Activated CD8-positive, alpha-beta memory T cell treated with anti-CD3 and anti-CD28 coated beads, Interleukin-2, amount 50 U/mL, for 1 hour (primary cell): ENCODE results near the gene PURB.
"Not testable (repeated sequence)": the region's sequence is repeated elsewhere in the genome, so short reads cannot be mapped to it uniquely, and the experiment has no call there.

Source experiments
- DNase-seq: peaks from one replicate; pipeline ENCODE4 v3.0.0-alpha.2; 2020; ENCODE audit errors: extremely low read depth

Gene PURB

DNA sequence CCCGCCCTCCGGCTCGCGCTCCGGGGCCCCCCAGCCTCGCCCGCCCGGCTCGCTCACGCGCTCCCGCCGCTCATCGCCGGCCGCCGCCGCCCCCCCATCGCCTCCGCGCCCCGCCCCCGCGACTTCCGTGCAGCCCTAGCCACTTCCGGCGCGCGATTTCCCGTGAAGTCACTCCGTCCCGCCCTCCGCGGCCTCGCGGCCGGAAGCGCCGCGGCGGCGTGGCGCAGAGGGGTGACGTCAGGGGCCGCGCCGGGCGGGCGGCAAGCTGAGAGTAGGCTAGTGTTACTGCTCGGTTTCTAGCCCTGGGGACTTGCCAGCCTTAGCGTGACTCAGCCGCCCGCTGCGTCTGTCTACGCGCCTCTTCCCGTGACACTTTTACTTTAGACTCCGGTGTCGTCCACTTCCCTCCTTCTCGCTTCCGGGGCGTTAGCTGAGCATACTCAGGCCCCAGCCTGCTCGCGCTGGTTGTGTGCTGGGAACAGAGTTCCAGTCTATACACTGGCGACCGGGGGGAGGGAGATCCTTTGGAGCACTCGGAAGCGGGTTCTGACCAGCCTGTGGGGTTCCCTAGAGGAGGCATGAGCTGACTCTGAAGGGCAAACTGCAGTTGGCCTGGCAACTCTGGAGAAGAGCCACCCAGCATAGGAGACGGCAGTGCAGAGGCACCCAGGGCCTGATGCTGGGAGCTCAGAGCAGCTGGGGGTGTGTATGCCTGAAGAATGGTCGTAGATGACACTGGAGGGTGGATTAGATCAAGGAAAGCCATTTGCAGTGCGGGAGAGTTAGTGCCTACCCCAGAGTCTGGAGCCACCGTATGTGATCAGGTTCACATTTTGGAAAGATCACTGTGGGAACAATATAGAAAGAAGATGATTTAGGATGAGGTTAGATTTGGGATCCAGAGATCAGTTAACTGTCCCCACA is at the start of gene PURB:
PURB (minus strand) TSS at position 137 of the 924 bp plus-strand sequence. CDS start 182 bp downstream, outside the sequence.
- peak; percentile 93 for DNase-seq

- no peak for DNase-seq
Observed at GRCh38 chr7:44935016-44935415, 49.7 kb upstream of the PURB start.

- DNase-seq, result not testable (repeated sequence)
Observed at GRCh38 chr7:44934510-44934909, 49.2 kb upstream of the PURB start.

GRCh38 chr7:44930921-44931320 is 45.6 kb upstream of the PURB start:
- DNase-seq, result no peak

DNA sequence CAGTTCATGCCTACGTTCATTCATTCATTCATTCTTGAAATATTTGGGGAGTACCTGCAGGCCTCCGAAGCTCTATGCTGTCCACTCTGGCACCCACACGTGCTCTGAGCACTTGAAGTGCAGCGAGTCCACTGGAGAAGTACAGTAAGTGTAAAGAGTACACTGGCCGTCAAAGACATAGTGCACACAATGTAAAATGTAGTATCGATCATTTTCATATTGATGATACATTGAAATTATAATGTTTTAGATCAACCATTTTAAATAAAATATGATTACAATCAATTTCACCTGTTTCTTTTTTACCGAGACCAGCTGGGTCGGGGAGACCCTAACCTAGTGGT is 37.0 kb upstream of the PURB start:
- no peak for DNase-seq

DNA sequence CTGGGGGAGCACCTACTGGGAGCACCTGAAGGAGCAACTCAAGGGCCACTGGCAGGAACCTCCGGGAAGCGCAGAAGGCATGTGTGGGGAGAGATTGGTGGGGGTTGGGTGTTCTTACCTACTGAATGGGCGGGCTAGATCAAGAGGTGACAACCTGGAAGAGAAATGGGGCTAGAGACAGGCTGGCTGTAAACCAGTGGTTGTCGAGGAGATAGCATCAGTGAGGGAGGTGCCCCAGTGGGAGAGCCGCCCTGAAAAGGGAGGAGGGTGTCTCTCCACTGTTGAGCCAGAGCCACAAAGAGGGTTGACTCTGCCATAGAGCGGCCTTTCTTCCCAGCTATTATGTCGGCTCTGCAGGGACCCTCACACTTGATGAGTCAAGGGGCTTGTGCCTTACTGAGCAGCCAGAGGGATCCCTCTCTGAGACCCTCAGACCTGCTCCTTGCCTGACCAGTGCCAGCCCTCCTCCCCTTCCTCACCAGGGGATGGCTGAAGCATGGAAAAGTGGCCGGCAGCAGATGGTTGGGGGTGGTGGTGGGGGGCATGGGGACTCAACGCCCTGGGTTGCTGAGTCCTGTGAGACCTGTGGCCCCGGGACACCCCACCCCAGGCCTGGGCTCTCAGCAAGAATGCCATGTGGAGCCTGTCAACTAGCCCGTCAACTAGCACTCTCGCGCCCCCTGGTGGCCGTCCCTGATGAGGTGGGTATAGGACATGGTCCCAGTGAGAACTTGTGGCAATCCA is 36.4 kb upstream of the PURB start:
- peak; percentile 88 for DNase-seq

- no peak for DNase-seq
Observed at GRCh38 chr7:44920119-44920518, 34.8 kb upstream of the PURB start.

DNA sequence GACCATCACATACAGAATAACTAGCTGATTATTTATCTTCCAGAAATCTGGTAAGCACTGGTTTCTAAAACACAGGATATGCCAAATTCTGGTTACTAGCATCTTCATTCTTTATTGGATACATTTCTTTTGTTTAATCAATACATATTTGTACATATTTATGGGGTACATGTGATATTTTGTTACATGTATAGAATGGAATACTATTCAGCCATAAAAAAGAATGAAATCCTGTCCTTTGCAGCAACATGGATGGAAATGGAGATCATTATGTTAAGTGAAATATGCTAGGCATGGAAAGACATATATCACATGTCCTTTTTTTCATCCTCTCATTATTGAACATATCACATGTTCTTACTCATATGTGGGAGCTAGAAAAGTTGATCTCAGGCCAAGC is 32.7 kb upstream of the PURB start:
- DNase-seq, result no peak

- no peak for DNase-seq
Observed at GRCh38 chr7:44917465-44917864, 32.1 kb upstream of the PURB start.

DNA sequence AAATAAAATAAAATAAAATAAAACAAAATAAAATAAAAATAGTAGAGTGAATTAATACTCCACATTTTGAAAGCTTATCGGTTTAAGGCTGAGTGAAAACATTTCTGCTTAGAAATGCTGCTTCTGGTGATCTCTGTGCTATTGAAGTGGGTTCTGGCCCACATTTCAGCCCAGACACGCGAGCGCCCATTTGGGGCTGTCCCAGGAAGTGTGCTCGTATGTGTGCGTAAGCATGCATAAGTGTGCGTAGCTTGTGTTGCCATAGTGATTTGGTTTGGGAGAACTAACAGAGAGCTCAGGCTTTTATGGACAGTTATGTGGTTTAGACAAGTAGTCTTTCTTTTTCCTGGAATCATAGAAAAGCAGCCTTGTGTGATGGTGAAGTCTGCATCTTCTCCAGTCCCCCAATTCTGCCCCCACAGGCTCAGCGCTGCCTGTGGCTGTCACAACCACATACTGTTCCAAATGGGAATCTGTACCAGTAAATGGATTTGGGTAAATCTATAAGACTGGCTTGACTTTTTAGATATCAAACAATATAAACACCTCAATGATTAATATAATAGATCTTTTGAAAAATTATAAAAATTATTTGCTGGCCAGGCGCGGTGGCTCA is 29.8 kb upstream of the PURB start:
- peak; percentile 67 for DNase-seq

DNA sequence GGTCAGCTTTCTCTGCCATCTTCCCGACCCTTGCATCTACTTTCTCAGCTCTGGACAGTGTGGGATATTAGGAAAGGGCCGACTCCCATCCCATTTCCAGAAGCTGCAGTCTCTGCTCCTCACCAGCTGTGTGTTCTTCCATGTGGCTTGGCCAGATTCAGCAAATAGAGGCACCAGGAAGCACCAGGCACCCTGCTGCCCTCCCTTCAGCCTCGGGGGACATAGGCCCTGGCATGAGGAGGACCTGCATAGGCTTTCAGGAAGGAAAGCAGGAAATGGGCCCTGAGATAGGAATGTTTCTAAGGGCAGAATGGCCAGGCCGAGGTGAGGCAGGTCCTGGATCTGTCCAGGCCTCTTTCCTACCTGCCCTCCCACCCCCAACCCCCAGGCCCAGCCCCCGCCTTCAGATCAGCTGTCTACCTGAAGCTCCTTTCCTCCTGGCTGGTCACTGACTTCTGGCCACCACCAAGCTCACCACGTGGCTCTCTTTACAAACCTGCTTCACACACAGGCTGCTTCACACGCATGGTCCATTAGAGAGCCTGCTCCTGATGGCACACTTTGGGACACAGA is 27.5 kb upstream of the PURB start:
- DNase-seq, result no peak

GRCh38 chr7:44911911-44912310 is 26.6 kb upstream of the PURB start:
- no peak for DNase-seq

- DNase-seq, result no peak
Observed at GRCh38 chr7:44909596-44910389, 24.5 kb upstream of the PURB start.

DNA sequence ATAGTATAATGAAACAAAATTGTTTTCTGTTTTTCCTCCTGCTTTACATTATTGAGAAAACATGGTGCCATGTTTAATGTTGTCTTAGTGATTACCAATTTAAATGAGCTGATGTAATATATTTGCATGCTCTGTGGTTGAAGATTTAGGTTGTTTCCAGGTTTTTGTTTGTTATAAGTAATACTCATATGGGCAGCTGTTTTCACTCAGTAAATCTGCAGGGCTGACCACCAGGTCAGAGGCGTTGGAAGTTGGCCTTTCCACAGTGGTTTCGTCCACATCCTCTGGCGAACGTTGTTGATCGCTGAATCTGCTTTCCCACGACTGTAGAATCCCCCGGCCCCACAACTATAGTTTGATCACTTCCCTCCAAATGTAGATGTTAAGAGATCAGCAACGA is 21.6 kb upstream of the PURB start:
- DNase-seq, result no peak

DNA sequence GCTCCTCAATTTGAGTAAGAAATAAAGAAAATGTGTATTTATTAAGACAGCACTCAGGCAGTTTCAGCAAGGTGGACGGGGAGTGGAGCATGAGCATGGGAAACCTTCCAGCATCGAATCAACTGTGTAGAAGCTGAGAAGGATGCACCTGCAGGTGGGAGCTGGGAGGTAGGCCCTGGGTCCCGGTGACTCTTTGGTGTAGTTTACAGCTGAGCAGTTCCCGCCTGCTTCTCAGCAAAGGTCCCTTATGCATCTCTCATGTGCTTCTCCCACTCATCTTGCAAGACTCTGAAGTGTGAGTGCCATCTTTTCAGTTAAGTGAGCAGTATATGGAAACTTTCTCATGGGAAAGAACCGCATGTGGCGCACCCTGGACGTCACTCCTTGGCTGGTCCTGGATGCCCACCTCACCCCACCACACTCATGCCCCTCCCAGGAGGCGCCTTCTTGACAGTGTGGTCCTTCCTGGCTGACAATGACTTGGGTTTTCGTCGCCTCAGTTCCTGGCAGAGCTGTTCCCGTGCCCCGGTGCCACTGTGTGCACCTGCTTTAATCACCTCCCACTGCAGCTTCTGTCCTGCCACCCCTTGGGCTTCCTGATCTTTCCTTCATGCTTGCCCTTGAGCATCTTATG is 19.8 kb upstream of the PURB start:
- DNase-seq, result no peak

- DNase-seq, result no peak
Observed at GRCh38 chr7:44899443-44899842, 14.1 kb upstream of the PURB start.

DNA sequence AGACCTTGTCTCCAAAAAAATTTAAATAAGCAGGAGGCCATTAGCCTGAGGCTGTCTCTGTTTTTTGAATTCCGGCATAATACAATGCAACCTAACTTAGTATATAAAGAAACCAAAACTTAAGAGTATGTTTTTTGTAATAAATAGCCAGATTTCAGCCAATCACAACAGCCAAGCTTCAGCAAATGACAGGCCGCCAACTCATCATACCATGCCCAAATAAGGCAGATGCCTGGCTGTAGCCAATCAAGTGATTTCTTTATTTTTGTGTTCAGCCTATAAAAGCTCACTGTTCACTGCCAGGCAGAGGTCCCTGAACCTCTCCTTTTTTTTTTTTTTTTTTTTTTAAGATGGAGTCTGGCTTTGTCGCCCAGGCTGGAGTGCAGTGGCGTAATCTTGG is 12.7 kb upstream of the PURB start:
- DNase-seq, result no peak

GRCh38 chr7:44897309-44897708 is 12.0 kb upstream of the PURB start:
- no peak for DNase-seq

DNA sequence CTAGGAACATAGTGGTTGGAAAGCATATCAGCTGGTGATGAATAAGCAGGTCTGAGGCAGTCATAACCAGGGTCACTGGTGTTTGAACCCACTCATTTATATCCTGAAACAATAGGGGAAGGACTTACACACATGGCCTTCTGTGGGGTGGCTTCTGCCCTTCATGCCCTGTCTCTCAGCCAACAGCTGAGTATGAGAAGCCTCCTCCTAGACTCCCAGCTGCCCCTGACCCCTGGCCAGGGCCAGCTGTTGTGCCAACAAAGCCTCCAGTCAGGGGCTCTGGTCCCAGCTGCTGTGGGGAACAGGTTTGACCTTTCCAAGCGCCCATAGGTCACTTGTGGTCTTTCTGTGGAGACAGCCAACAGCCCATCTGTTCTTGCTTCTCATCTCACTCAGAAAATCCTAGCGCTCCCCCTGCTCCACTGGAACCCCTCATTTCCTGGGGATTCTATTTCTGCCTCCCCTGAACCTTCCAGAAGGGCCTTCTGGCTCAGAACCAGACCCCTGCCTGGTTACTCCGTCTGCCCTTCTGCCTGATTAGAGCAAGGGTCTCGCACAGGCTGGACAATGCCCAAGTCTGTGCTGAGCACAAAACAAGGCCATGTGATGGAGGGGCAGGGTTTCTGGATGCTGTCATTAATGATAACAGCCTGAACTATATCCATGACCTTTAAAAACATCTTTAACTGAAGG is 9.7 kb upstream of the PURB start:
- DNase-seq, result no peak

DNA sequence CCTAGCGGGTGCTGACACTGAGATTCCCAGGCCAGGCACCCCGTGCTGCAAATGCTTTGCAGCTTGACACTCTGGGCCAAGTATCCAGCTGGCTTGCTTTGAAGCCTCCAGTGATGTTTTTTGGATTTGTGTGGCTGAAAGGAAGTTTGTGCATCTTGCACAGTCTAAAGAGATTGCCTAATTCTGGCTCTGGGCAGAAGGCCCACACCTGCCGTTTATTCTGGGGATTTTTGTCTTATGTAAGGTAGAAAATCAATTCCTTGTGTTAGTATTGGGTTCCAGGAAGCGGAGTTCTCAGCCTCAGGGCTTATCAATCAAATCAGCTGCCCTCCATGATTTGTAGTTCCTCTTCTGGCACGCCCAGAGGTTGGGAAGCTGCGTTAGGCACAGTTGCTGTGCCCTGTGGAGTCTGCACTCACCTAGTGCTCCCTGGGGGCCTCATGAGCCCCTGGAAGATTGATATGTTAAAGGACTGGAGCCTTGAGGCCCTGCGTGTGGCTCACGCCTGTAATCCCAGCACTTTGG is 8.4 kb upstream of the PURB start:
- DNase-seq, result no peak
